Muscle of back (tissue), 11 donors: ENCODE results near the gene HNRNPK. TPM values are rescaled to one million over a fixed set of nuclear protein-coding genes. Genes with fewer than 3 reads are reported as not detected.
"Not testable (repeated sequence)": the region's sequence is repeated elsewhere in the genome, so short reads cannot be mapped to it uniquely, and the experiment has no call there.

ENCODE experiments used
- DNase-seq, 3 donors: peaks; one replicate each; pipeline versions ENCODE4 v3.0.0 to v3.0.0-alpha.2; 2013
- polyA plus RNA-seq, 10 donors: library from polyadenylated mRNA; unstranded; fragments of 120-200 nt; gene quantifications; one replicate each; pipeline ENCODE4 v1.2.1, GENCODE V29; 2013; ENCODE audit not compliant: insufficient read length in 10 of 10

Gene HNRNPK
- polyA plus RNA-seq, 10 donors, result 391 to 555 (median 475) TPM

- peak; percentile 82 to 93 (median 87) for DNase-seq
These were observed 813 bp downstream of the HNRNPK start for GRCh38 chr9:83978992-83979811.

DNA sequence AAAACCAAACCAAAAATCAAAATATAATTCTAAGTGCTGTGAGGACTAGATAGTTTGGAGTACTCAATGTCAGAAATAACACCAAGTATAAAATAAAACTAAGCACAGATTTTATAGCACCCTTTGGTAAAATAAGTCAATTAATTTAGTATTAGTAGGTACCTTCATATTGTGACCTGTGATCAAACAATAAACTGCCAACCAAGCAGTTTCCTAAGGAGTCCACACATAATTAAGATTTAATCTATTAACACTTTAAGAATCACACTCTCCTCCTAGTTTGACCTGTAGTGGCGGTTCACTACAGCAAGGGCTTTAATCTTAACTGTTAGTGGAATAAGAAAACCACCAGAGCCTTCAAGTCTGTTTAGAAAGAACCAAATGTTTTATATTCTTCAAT lies 2.8 kb downstream of the HNRNPK start:
- DNase-seq, result no peak

DNA sequence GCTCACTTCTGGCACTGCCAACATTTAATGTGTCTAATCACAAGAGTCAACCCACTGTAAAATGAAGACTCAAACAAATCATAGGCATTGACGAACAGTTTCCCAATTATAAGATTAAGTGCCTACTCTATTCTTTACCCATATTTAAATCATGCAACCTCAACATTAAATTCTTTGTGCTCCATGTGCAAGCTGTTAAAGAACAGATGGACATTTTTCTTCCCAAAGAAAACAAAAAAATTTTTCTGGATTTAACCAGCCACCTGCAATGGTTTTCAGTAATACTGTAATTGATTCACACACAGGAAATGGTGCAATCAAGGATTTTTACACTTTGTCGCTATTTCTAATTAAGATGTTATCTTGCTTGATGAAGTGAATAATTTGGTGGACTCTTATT lies 3.6 kb downstream of the HNRNPK start:
- no peak for DNase-seq

- no peak for DNase-seq
These were observed 4.7 kb downstream of the HNRNPK start for GRCh38 chr9:83975300-83975699.

DNA sequence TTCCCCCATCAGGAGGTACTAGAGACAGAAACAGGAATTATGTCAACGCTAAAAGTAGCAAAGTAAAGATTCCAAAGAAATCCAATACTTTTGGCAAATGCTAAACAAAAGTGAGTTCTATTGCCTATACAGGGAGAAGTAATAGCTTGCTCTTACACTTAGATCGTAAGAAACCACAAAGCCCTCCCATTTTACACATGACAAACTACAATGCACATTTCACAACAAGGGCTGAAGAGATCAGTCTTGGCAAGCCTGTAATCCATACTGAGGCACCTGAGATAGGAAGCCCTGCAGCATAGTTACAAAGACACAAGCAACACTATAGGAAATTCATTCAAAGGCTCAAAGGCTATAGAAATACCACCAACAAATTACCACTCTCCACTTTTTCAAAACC lies 7.7 kb downstream of the HNRNPK start:
- no peak for DNase-seq

- DNase-seq, result no peak
These were observed 8.5 kb downstream of the HNRNPK start for GRCh38 chr9:83971485-83971884.

- no peak for DNase-seq
These were observed 10.4 kb downstream of the HNRNPK start for GRCh38 chr9:83969602-83970001.

DNA sequence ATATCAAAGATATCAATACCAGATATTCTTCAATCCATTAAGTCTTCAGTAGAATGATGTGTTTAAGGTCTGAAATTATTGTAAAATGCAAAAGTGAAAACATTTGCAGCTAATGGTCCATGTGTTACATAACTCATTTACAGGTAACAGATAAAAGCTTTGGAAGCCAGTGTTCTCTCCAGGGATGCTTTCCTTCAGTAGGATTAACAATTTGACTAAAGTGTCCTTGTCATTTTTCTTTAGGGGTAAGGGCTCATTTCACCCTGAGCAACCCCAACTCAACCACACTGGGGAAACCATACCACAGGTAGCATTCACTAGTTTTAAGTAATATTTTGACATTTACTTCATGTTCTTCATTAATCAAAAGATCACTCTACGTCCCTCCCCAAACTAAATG lies 12.9 kb downstream of the HNRNPK start:
- DNase-seq, result no peak

DNA sequence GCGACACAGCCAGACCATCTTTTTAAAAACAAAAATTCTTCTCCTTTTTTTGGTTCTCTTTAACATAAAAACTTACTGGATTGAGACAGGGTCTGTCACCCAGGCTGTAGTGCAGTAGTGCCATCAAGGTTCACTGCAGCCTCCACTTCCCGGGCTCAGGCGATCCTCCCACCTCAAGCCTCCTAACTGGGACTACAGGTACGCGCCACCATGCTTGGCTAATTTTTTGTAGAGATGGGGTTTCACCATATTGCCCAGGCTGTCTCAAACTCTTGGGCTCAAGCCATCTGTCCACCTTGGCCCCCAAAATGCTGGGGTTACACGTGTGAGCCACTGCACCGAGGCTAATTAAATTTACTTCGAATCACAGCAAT lies 13.8 kb downstream of the HNRNPK start:
- no peak for DNase-seq

DNA sequence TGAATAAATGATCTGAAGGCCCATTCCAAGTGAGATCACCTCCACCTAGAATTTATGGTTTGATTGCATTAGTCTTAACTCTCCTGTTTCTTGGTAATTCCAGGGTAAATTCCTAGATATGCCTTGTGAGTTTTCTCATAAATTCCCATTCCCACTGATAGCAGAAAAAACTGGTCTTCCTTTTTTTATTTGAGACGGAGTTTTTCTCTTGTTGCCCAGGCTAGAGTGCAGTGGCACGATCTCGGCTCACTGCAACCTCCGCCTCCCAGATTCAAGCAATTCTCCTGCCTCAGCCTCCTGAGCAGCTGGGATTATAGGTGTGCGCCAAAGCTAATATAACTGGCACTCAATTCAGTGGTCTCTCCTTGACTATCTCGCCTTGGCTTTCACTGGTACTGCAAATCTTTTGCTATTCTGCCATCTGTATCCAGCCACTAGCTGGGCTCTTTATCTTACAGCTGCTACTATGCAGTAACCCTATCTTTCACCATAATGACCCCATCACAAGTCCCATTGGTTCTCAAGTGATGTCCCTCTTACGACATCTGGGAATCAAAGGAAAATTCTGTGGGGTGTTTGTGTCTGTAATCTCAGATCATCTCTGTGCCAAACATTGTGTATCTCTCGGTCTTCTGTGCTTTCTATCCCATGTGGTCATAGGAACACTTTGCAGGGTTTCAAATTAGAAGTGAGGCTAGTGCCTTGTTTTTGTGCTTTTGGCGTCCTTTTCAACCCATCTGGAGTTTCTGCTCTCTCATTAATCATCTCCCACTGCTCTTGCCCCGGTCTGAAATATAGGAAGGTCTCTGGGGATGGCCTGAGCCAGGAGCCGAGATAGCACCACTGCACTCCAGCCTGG lies 14.4 kb downstream of the HNRNPK start:
- DNase-seq, result peak in 1 of 3 donors; percentile 29

DNA sequence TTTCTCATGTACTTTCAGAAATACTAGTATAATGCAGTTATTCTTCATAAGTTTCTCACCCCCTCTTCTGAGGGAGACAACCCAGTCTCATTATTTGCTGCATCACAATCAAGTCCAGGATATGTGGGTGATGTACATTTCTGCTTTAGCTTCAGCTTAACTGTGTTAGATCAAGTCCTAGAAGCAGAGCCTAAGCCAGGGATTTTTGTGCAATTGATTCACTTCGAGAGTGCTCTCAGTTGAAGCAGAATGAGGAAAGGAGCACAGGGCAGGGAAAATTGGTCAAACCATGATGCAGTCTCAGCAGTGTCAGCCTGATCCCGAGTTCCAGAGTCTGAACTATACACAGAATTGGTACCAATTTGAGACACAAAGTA lies 15.1 kb downstream of the HNRNPK start:
- DNase-seq, result no peak

DNA sequence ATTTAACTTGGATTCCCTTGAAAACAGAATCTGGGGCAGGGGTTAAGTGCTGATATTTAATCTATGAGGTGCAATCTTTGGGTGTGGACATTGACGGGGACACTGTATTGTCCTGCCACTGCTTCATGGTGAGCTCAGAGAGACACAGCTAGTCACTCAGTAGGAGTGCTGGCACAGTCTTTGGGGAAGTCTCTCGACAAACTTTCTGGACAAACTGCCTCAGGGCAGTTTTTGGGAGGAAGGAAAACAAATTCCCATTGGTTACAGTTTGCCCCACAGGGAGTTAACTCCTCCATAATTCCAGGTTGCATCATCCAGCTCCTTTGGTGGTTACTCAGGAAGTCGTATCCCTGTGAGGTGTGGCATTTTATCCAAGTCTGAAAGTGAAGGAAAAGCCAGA lies 17.9 kb downstream of the HNRNPK start:
- no peak for DNase-seq

DNA sequence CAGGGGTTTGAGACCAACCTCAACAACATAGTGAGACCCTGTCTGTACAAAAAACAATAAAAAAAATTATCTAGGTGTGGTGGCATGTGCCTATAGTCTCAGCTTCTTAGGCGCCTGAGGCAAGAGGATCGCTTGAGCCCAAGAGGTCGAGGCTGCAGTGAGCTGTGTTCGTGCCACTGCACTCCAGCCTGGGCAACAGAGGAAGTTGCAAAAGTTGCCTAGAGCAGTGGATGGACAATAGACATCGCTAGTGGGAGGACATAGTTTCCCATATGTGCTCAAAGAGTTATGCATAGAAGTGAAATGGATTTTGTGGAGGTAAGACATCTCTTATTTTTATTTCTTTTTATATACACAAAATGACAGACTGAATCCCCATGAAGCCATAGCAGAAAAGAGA lies 19.0 kb downstream of the HNRNPK start:
- DNase-seq, result no peak

DNA sequence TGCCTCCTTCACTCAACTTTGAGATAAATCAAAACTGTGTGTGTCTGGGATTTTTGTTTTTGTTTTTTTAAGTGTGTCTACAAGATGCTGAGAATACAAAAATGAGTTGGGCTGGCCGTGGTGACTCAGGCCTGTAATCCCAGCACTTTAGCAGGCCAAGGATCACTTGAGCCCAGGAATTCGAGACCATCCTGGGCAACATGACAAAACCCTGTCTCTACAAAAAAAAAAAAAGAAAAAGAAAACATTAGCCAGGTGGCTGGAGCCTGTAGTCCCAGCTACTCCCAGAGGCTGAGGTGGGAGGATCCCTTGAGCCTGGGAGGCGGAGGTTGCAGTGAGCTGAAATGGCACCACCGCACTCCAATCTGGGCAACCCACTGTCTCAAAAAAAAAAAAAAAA lies 21.0 kb downstream of the HNRNPK start:
- DNase-seq, result no peak

DNA sequence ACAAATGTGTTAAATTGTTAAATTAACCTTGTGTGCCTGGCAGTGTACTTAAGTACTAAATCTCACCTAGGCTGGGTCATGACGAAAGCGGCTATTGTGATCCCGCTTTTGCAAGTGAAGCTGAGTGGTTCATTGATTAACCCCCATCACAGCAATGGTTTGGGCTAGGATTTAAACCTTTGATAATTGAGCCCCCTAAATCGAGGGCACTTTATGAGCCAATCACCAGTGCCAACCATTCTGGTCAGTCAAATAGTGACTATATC lies 22.8 kb downstream of the HNRNPK start:
- DNase-seq, result no peak

DNA sequence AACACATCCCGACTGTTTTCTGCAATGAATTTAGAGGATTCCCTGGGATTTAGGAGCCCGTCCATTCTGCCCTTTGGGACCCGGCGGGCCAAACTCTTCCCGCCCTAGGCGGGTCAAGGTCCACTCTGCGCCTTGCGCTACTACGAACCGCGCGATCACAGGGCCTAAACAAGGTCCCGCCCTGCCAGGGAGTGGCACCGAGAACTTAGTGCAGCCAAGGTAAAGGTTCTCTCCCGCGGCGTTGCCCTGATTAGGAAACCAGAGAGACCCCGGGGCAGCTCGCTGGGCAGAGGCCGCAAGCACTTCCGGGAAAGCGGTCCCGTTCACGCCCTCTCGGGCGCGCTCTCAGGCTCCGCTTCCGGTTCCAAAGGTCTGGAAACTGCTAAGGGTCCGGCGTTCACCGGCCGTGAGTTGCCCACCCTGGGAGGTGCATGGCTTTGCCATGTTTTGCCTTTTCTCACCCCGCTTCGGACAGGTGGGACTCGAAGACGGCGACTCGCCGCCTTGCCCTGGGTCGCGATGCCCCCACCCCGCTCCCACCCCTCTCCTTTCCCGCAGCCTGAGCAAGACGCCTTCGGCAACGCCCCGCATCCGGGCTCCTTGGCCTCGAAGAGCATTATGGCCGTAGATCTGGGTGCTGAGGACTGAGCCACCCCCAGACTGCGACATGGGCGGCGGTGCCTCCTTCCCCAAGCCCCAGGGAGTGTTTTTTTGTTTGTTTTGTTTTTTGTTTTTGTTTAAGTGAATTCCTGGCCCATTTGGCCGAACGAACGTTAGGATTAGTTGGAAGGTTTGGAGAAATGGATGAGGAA lies 23.4 kb downstream of the HNRNPK start:
- DNase-seq, result peak; percentile 67 to 96 (median 87)

- DNase-seq, result no peak
These were observed 24.0 kb downstream of the HNRNPK start for GRCh38 chr9:83956086-83956435.

GRCh38 chr9:83948096-83948495 lies 31.9 kb downstream of the HNRNPK start:
- DNase-seq, result not testable (repeated sequence)

- no peak for DNase-seq
These were observed 39.3 kb downstream of the HNRNPK start for GRCh38 chr9:83940590-83941303.

DNA sequence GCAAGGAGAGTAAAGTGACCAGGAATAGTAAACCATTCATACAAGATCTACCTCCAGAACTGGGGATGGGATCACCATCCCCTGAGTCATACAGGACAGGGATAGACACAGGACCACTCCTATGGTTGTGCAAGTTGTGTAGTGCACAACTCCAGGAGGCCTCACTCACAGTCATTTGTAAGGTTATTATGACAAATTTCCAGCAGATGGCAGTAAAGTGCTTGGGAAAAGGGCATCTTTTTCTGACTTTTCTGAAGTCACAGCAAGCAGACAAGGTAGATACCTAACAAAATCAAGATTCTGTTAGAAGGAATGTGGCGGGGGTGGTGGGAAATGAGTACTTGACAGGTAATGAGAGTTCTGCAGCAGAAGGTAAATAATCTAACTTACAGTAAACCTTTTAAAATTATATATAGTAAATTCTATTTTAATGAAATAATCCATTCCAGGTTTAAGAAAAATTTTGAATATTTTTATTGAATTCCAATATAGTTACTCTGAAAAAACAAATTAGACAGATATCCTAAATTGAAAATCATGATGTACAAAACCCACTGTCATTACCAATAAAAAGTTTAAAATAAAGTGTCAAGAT lies 42.1 kb downstream of the HNRNPK start:
- DNase-seq, result peak; percentile 56 to 71 (median 60)

DNA sequence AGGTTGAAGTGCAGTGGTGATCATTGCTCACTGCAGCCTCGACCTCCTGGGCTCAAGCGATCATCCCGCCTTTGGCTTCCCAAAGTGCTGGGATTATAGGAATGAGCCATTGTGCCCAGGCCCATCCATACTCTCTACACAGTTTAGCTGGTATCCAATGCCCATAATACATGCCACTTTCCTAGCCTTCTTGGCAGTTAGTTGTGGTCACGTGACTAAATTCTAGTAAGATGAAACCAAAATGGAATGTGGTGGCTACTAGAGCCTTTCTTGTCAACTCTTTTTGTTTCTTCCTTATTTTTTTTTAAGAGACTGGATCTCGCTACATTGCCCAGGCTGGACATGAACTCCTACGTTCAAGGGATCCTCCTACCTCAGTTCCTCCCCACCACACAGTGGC lies 43.5 kb downstream of the HNRNPK start:
- DNase-seq, result no peak
